Sigmoid colon (tissue), 4 donors: ENCODE data around the gene DAPK2.

Experiments
- CTCF ChIP-seq, 4 experiments: fragments of 450-650 bp in 3 of 4; fragments of 200-600 bp in 1 of 4; IDR thresholded peaks; one replicate each; pipeline ENCODE4 v1.5.1; 2016 to 2019; ENCODE audit warnings: antibody characterized with exemption in 4 of 4, mild to moderate bottlenecking in 3 of 4, moderate library complexity in 2 of 4
- POLR2A ChIP-seq, 2 donors: fragments of 450-650 bp; IDR thresholded peaks; one replicate each; pipeline ENCODE4 v1.6.1; 2016; ENCODE audit warnings: antibody characterized with exemption in 2 of 2, mild to moderate bottlenecking in 2 of 2, moderate library complexity in 2 of 2
- POLR2AphosphoS5 ChIP-seq, 4 donors: sonication (generic); formaldehyde crosslinking; IDR thresholded peaks; one replicate each; pipeline ENCODE4 v1.6.1; 2017; ENCODE audit warnings: antibody characterized with exemption in 4 of 4

DNA sequence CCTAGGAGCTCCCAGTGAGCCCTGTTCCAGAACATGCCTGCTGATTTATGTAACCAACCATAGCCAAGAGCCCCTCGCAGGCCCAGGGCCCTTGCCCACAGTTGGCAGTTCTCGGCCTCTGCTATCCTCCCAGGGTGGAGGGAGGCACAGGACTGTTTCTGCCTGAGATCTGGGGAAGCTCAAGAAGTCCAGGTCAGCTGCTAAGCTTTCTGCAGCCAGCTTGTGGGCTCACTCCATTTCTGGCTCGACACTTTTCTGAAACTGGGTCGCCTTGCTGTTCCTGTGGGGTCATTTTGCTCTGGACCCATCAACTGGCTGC lies 140.1 kb downstream of the DAPK2 start:
- TF ChIP-seq POLR2A (IDR thresholded peaks at IDR 0.05) (no peak), CTCF (IDR thresholded peaks at IDR 0.05) (no peak), POLR2AphosphoS5 (IDR thresholded peaks at IDR 0.05) (no peak)
